HG03439 (cell line): ENCODE results near the gene LYRM1.
"Not testable (repeated sequence)": the region's sequence is repeated elsewhere in the genome, so short reads cannot be mapped to it uniquely, and the experiment has no call there.

Source experiments
- ATAC-seq: cut with Tn5 transposase; IDR thresholded peaks from one replicate; pipeline ENCODE4 v1.9.1; 2021; ENCODE audit warnings: mild to moderate bottlenecking, moderate library complexity; ENCODE audit not compliant: unreplicated experiment

The LYRM1 gene, protein sequence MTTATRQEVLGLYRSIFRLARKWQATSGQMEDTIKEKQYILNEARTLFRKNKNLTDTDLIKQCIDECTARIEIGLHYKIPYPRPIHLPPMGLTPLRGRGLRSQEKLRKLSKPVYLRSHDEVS

GRCh38 chr16:20900299-20901067 lies at the start of gene LYRM1, which contains the start of gene DCUN1D3:
TSS of gene LYRM1 (plus strand) at chr16:20900771. CDS start at chr16:20915556, 14,785 bp downstream.
TSS of gene DCUN1D3 (minus strand) at chr16:20900358. CDS start at chr16:20862538, 37,820 bp downstream.
- peak; percentile 75 for ATAC-seq

- ATAC-seq: no peak
These were observed 49.6 kb upstream of the LYRM1 start for GRCh38 chr16:20850981-20851380.

GRCh38 chr16:20851601-20852000 lies 49.0 kb upstream of the LYRM1 start:
- ATAC-seq: no peak

DNA sequence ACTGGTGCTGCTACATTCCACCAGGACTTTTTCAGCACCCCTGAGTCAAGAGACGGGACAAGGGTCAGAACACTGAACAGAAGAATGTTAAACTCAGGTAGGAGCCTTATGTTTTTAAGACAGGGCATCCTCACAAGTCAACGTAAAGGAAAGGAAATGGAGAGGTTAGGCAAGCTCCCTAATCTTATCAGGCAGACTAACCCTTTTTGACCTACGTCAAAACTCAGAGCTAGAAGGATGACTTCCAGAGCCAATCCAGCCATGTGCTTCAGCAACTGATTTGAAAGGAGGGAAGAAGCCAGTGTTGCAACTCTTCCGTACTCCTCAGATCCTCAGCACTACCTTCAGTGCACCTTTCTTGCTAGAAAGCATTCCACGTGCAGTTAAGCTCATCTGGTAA lies 47.4 kb upstream of the LYRM1 start:
- ATAC-seq: no peak

DNA sequence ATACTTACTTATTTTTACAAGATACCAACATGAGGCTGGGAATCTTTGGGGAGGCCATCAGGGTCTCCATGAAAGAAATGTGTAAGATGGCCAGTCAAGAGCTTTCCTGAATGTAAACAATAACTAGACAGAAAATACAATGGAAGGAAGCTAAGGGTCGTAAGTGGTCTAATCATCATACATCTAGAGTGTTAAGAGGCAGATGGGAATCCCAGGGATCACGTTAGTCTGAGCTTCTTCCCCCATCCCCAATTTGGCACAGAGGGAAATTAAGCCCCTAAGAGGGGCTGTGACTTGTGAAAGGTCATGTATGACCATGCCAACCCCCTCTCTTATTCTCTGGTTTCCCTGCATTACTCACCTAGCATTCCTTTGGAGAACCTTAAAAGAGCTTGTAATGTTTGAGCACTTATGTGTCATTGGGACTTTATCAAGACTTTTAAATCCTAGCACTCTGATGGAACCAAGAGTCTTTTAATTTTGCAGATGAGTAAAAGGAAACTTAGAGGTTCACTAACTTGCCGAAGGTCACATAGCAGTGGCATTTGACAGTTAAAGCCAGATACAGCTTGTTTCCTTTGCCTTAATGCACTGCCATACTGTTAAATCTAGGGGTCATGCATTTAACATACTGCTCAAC lies 46.5 kb upstream of the LYRM1 start:
- ATAC-seq: no peak

- ATAC-seq: no peak
These were observed 45.6 kb upstream of the LYRM1 start for GRCh38 chr16:20854963-20855362.

GRCh38 chr16:20857281-20857680 lies 43.3 kb upstream of the LYRM1 start:
- ATAC-seq: no peak

GRCh38 chr16:20859229-20859628 lies 41.3 kb upstream of the LYRM1 start:
- ATAC-seq: no peak

DNA sequence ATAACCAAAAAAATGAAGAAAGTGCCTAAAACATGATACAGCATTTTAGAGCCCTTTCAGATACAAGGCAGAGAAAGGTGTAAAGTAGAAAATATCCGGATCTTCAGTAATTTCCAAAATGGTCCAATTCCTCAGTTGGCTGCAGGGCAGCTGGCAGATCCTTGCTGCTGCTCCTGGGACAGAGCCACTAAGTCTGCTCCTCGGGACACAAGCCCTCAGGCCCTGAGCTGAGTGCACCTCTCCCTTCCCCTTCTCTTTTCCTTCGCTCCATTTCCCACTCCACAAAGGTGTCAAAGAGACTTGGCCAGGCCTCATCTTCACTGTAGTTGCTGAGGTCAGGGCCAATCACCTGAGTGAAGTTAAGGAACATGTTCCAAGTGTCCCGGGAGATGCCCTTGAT lies 40.9 kb upstream of the LYRM1 start:
- ATAC-seq: no peak

DNA sequence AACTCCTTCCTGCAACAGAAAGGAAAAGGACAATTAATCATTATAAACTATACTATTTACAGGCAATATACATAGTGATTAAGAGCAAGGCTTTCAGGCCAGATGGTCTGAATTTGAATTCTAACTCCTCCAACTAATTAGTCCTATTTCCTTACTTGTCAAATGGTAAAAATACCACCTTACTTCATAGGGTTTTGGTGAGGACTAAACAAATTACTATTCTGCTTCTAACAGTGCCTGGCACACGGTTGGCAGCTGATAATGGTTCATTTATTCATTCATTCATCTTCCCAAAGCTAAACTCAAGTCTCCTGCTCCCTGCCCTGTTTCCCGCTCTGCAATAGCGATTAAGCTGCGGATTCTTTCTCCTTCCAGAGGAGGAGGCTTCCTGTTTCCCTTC lies 40.2 kb upstream of the LYRM1 start:
- ATAC-seq: no peak

- ATAC-seq: not testable (repeated sequence)
These were observed 39.6 kb upstream of the LYRM1 start for GRCh38 chr16:20860995-20861394.

GRCh38 chr16:20862162-20862960 lies 38.2 kb upstream of the LYRM1 start:
- ATAC-seq: no peak

GRCh38 chr16:20864376-20864775 lies 36.2 kb upstream of the LYRM1 start:
- not testable (repeated sequence) for ATAC-seq

- peak; percentile 78 for ATAC-seq
These were observed 35.0 kb upstream of the LYRM1 start for GRCh38 chr16:20865420-20866131.

GRCh38 chr16:20866145-20866772 lies 34.3 kb upstream of the LYRM1 start:
- no peak for ATAC-seq

DNA sequence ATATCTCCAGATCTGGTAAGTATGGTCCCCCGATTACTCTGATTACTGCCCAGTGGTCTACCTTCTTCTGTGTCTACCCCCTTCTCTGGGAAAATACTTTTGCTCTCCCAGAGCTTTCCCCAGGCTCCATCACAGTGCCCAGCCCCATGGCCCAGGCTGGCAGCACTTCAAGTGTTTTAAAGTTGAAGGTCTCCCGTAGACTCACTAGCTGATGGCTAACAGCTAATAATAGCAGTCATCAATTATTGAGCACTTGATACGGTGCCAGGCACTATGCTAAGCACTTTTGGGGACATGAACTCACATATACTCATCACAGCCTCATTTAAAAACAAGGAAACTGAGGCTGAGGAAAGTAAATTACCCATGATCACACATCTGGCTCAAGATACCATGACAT lies 33.8 kb upstream of the LYRM1 start:
- no peak for ATAC-seq

- no peak for ATAC-seq
These were observed 33.0 kb upstream of the LYRM1 start for GRCh38 chr16:20867585-20867984.

- no peak for ATAC-seq
These were observed 31.7 kb upstream of the LYRM1 start for GRCh38 chr16:20868890-20869289.

DNA sequence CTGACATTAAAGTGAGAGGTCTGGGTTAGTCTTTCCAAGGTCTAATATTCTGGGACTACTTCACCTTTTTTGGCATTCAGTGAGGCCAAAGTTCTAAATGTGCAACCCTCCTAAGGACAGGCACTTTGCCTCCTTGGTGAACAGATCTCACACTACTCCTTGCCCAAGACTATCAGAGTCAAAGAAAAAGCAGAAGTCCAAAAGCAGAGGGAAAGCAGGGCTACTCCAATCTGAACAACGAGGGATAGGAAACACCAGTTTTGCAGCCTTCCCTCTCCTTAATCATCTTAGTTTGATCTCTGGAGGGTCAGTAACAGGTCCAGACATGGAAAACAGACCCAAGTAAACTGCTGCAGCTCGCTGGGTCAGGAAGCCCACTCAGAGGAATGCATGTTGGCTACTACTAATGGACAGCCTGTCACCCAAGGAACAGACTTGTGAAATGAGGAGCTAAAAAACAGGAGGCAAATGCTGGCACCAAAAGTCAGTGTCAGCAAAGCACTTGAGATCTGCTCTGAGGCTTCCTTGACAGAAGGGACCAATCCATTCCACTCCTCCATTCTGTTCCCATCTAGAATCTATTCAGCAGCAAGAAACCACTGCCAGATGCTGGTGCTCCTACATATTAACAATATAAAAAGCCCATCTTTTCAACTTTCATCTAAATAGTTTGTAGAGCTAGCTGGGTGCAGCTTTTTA lies 30.3 kb upstream of the LYRM1 start:
- no peak for ATAC-seq

DNA sequence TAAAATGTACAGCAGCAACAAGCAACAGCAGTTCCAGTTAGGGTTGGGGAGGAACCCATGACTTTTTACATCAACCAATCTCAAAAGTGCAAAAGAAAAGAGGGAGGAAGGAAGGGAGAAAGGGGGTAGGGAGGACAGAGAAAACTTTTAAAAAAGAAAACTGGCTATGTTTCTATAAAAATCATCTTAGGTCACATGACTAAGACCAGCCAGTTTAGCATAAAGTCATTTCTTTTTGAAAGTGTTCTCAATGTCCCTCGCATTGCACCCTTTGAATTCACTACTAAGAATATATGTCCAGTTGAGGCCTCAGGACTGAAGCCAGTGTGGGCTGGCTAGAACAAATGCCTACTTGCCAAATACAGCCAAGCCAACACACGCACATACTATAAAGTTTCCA lies 29.3 kb upstream of the LYRM1 start:
- no peak for ATAC-seq
